Esophagus (tissue), 2 donors: ENCODE measurements around the gene TEX44. TPM values are rescaled to one million over a fixed set of nuclear protein-coding genes. Genes with fewer than 3 reads are reported as not detected.

ENCODE experiments used
- H3K27ac ChIP-seq, 2 donors: one replicate each; pipeline ENCODE4 v1.5.1; 2013; ENCODE audit warnings: low read depth in 2 of 2, mild to moderate bottlenecking in 2 of 2, inconsistent platforms in 1 of 2, low read length in 1 of 2, moderate library complexity in 1 of 2
- H3K27me3 ChIP-seq, 2 donors: one replicate each; pipeline ENCODE4 v1.6.1; 2013; ENCODE audit warnings: low read length in 2 of 2, control low read depth in 1 of 2, mild to moderate bottlenecking in 1 of 2; ENCODE audit not compliant: insufficient read depth in 2 of 2, control insufficient read depth in 1 of 2
- H3K36me3 ChIP-seq, 2 donors: one replicate each; pipeline ENCODE4 v1.6.1; 2013; ENCODE audit warnings: low read length in 1 of 2; ENCODE audit not compliant: control insufficient read depth in 2 of 2, insufficient read depth in 2 of 2
- H3K4me1 ChIP-seq, 2 donors: one replicate each; pipeline ENCODE4 v1.6.1; 2013; ENCODE audit warnings: low read length in 1 of 2; ENCODE audit not compliant: control insufficient read depth in 2 of 2, insufficient read depth in 2 of 2
- H3K4me3 ChIP-seq, 2 donors: one replicate each; pipeline ENCODE4 v1.5.1; 2013; ENCODE audit warnings: low read length in 2 of 2, mild to moderate bottlenecking in 2 of 2, low read depth in 1 of 2, moderate library complexity in 1 of 2
- H3K9me3 ChIP-seq, 2 donors: one replicate each; pipeline ENCODE4 v1.6.1; 2013; ENCODE audit warnings: mild to moderate bottlenecking in 2 of 2, low read depth in 1 of 2, low read length in 1 of 2, moderate library complexity in 1 of 2; ENCODE audit not compliant: control insufficient read depth in 2 of 2, insufficient read depth in 1 of 2
- WGBS, 2 donors: extraction: QIAGEN DNeasy Blood & Tissue Kit; methylation state at CpG; one replicate each; pipeline ENCODE4 v1.1.7; 2013; 5-methylcytosine and 5-hydroxymethylcytosine counted together
- polyA plus RNA-seq, 2 donors: library from polyadenylated mRNA; stranded (reverse); fragments of 200-250 nt; gene quantifications; one replicate each; pipeline ENCODE4 v1.2.3, GENCODE V29; 2013
- donor health status: healthy with polysubstance abuse.
- donor health status: Bipolar disorder and iron deficiency.

The TEX44 gene
- polyA plus RNA-seq: not detected

- H3K9me3 ChIP-seq: no peaks in the 10 kb centered on the region
- no peak within 1 kb of the TSS for H3K4me3 ChIP-seq
- H3K27ac ChIP-seq: no peak within 1 kb of the TSS
- peaks cover 0 to 12% of the 10 kb centered on the region in 2 donors for H3K4me1 ChIP-seq
- H3K27me3 ChIP-seq: no peaks in the 10 kb centered on the region
- no peaks in the 10 kb centered on the region for H3K36me3 ChIP-seq
- 82 to 88% methylated on average over 6 of the region's 6 CpGs for WGBS, 2 donors
These were observed at the start of gene TEX44 for GRCh38 chr2:231592636-231593145. Gene TEX44, plus strand, starts transcription at chr2:231592864. Its CDS starts 88 bp downstream, at chr2:231592952.

- H3K4me3 ChIP-seq: no peak overlapping the region
- H3K4me1 ChIP-seq: peaks cover 0 to 5% of the 10 kb centered on the region in 2 donors
- 48 to 49% methylated on average over 14 of the region's 14 CpGs for WGBS, 2 donors
- no peaks in the 10 kb centered on the region for H3K36me3 ChIP-seq
- H3K9me3 ChIP-seq: no peaks in the 10 kb centered on the region
- no peaks in the 10 kb centered on the region for H3K27me3 ChIP-seq
- peak overlapping the region in 1 of 2 donors; percentile 37 for H3K27ac ChIP-seq
These were observed 47.4 kb upstream of the TEX44 start for GRCh38 chr2:231545105-231545902.

- H3K4me1 ChIP-seq: peaks cover 0 to 5% of the 10 kb centered on the region in 2 donors
- H3K4me3 ChIP-seq: no peak overlapping the region
- 82 to 85% methylated on average over 13 of the region's 13 CpGs for WGBS, 2 donors
- H3K9me3 ChIP-seq: no peaks in the 10 kb centered on the region
- H3K27me3 ChIP-seq: no peaks in the 10 kb centered on the region
- H3K36me3 ChIP-seq: no peaks in the 10 kb centered on the region
- H3K27ac ChIP-seq: no peak overlapping the region
These were observed 46.5 kb upstream of the TEX44 start for GRCh38 chr2:231546014-231546715.

- WGBS, 2 donors: 92 to 97% methylated on average over 12 of the region's 12 CpGs
- peaks cover 0 to 5% of the 10 kb centered on the region in 2 donors for H3K4me1 ChIP-seq
- no peak overlapping the region for H3K27ac ChIP-seq
- H3K36me3 ChIP-seq: no peaks in the 10 kb centered on the region
- no peaks in the 10 kb centered on the region for H3K9me3 ChIP-seq
- no peaks in the 10 kb centered on the region for H3K27me3 ChIP-seq
- no peak overlapping the region for H3K4me3 ChIP-seq
These were observed 45.2 kb upstream of the TEX44 start for GRCh38 chr2:231547315-231548110.

- 62 to 65% methylated on average over 3 of the region's 3 CpGs for WGBS, 2 donors
- no peak overlapping the region for H3K27ac ChIP-seq
These were observed 43.9 kb upstream of the TEX44 start for GRCh38 chr2:231548752-231549151.

GRCh38 chr2:231549446-231550239 is 43.0 kb upstream of the TEX44 start:
- no peak overlapping the region for H3K27ac ChIP-seq
- no peaks in the 10 kb centered on the region for H3K9me3 ChIP-seq
- H3K4me3 ChIP-seq: no peak overlapping the region
- 85 to 86% methylated on average over 13 of the region's 13 CpGs for WGBS, 2 donors
- no peaks in the 10 kb centered on the region for H3K27me3 ChIP-seq
- H3K4me1 ChIP-seq: peaks cover 0 to 7% of the 10 kb centered on the region in 2 donors
- no peaks in the 10 kb centered on the region for H3K36me3 ChIP-seq

More at GRCh38 chr2:231548752-231549151, 43.9 kb upstream of the TEX44 start:
- no peaks in the 10 kb centered on the region for H3K36me3 ChIP-seq
- H3K27me3 ChIP-seq: no peaks in the 10 kb centered on the region
- H3K9me3 ChIP-seq: no peaks in the 10 kb centered on the region
- peaks cover 0 to 5% of the 10 kb centered on the region in 2 donors for H3K4me1 ChIP-seq
- H3K4me3 ChIP-seq: no peak overlapping the region

- H3K36me3 ChIP-seq: no peaks in the 10 kb centered on the region
- H3K9me3 ChIP-seq: no peaks in the 10 kb centered on the region
- H3K27me3 ChIP-seq: no peaks in the 10 kb centered on the region
- no peak overlapping the region for H3K27ac ChIP-seq
- H3K4me1 ChIP-seq: peaks cover 0 to 2% of the 10 kb centered on the region in 2 donors
- no peak overlapping the region for H3K4me3 ChIP-seq
These were observed 39.9 kb upstream of the TEX44 start for GRCh38 chr2:231552752-231553151.

- H3K9me3 ChIP-seq: no peaks in the 10 kb centered on the region
- peak overlapping the region; percentile 65 to 66 for H3K27ac ChIP-seq
- no peaks in the 10 kb centered on the region for H3K36me3 ChIP-seq
- no peaks in the 10 kb centered on the region for H3K27me3 ChIP-seq
- H3K4me1 ChIP-seq: peaks cover 0 to 2% of the 10 kb centered on the region in 2 donors
- H3K4me3 ChIP-seq: no peak overlapping the region
- 60 to 63% methylated on average over 8 of the region's 8 CpGs for WGBS, 2 donors
These were observed 38.3 kb upstream of the TEX44 start for GRCh38 chr2:231554327-231554726.
